ENCODE data around the gene MTUS2.

Gene MTUS2

DNA sequence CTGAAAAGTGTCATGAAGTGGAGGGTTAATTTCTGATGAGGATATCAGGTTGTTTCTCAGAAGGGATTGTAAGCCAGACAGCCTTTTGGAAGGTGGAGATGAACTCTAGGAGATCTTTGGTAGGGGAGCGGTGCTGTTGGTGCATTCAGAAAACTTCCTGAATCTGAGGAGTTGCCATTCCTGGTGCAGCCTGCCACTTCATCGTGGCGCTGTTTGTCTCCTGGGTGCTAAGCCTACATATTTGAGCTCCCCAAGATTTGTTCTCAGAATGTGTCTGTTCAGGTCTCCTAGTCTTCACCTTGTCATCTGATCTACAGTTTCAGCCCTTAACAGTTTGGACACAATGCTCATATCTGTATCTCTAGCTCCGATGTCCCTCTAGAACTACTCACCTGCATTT lies 285.6 kb downstream of the MTUS2 start:
- DNase-seq (ENCODE audit: low read depth, low spot score): no peak

DNA sequence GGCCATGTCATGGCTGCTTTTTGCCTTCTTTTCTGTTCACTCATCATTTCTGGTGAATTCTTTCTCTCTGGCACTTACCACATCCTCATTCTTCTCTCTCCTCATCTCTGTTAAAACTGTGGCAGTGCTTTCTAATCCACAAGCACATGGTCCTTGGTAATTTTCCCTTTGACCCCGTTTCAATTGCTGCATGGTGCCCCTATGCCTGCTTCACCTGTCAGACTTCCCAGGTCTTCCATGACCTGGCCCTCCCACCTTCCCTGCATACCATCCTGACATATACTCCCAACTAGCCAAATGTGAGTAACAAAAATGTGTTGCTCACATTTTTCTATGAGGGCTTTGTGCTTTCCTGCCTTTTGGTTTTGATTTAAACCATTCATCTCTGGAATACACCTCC lies 286.5 kb downstream of the MTUS2 start:
- no peak for DNase-seq (ENCODE audit: low read depth, low spot score)

DNA sequence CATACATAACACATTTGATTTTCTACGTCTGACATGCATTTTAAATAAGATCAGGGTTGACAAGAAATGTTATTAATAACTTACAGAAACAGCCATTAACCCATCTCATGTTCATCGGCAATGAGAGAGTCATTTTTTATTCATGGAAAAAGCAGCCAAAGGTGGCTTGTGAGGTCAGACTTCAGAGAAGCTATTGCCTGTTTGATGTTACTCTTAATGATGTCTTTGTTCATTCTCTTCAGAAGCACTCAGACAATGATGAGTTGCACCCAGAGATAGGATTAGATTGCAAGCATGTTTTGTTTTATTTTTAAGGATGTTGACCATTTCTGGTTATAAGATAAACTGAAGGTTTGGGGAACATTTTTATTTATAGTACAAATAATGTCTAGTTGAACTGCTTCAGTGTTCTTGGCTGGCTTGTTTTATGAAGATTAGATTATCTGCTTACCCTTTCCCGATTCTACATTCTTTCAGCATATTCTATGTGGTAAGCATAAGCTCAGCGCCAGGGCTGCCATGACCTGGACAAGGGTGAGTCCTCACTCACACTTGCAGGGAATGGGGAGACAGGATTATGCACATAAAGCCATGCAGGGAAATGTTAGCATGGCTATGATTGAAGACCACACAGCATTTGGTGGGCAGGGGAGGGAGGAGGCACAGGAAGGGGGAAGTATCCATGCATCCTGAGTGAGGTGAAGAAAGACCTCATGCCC lies 288.1 kb downstream of the MTUS2 start:
- no peak for DNase-seq (ENCODE audit: low read depth, low spot score)

DNA sequence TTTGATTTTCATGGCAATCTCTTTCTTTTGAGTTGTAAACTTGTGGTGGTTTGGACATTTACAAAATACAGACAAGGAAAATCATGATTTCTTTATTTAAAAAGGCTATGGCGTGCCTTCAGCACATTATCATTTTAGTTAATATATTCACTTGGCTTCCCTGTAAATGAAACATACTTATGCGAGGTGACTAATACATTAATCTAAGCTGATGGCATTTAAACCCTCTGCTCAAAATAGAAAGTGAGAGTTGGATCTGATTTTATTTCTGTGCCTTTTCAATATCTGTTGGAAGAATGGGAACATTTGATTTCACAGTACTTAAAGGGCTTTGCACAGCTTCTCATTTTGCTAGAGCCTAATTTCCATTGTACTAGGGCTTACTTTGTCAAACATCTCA lies 289.8 kb downstream of the MTUS2 start:
- DNase-seq (ENCODE audit: low read depth, low spot score): no peak

DNA sequence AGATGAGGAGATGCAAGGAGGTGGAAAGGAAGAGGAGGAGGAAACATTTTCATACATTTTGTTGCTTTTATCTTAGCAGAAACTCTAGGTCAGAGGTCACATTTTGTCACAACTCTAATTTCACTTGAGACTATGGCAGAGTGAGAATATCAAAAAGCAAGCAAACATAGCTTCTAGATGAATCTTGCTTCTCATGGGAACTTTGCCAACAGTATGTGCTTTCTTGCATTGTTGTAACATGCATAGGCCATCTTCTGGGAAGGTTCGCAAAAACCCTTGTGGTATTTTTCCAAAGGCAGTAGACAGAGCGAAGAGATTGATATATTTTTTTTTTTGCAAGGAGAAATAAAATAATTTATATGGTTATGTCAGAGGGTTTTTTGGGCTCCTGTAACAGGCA lies 291.3 kb downstream of the MTUS2 start:
- no peak for DNase-seq (ENCODE audit: low read depth, low spot score)

DNA sequence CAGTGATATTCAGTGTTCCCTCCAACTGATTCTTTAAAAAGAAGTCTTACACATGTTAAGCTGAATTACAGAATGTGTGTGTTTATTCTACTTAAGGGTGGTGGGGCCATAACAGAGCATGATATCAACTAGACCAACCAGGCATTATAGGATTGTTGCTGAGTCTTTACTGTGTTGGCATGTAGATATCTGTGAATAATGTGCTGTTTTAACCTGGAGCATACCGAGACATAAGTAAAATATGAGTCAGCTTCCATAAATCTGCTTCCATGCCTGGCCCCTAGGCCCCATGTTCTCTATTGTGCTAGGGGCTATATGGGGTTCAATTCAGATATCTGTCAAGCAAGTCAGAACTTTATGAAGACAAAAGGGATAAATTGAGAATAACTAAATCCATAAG lies 295.7 kb downstream of the MTUS2 start:
- DNase-seq (ENCODE audit: low read depth, low spot score): no peak

DNA sequence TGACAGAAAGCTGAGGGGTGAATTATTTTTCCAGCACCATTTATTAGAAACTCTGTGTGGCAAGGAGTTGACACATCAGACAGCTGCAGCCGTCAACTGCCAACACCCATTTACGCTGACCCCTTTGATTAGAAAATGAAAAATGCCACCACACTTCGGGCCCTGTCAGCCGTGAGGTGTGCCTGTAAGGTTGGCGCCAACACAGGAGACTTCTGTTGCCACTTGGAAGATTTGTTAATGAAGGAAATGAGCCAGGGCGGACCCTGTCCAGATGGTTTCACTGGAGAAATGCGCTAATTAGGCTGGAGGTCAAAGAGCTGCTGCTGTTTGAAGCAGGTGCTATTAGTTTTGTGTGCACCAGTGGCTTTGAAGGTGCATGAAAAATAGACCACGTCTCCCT lies 297.5 kb downstream of the MTUS2 start:
- DNase-seq (ENCODE audit: low read depth, low spot score): no peak

DNA sequence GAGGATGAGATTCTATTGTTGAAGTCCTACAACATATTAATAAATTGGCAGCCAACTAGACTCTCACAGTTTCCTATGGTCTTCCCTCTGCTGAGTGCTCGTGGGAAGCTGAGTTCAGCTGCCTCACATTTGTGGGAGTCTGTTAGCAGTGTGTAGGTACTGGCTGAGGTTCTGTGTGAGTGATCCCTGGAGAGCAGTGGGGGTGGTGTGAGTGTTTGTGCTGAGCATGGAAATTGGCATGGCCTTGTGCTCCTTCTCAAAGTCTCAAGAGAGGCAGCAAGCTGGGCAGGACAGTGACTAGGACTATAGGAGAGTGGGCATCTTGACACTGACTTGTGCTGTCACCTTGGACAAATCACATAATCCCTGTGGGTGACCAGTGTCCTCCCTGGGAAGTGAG lies 298.3 kb downstream of the MTUS2 start:
- DNase-seq (ENCODE audit: low read depth, low spot score): no peak

DNA sequence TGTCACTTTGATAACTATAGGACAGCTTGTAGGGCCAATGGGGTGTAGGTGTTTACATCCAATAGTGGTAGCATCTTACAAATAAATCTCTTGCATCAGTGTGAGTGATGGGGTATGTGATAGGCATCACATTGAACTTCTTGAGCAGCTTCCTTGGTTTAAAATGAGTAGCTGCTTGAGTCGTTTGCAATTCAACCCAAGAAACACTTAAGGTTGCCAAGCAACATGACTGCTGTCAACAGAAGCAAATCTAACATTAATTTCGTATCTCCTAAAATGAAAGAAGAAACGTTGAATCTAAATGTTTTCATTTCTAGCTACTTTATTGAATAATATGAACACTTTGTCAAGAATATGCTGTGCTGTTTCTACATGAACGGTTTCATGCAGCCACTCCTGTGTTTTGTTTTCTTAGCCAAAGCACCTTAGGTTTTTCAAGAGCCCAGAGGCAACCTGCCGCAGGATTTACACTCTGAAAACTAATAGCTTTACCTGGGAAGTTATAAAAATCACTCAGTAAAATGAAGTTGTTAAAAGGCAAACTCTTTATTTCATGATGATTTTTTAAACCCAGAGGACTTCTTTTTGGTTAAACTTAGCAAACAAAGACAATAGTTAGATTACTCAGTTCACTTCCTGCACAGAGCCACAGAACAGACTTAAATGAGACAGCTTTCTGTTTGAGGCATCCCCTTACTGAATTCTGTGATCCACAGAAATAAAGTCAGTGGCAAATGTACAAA lies 305.2 kb downstream of the MTUS2 start:
- DNase-seq (ENCODE audit: low read depth, low spot score): no peak

DNA sequence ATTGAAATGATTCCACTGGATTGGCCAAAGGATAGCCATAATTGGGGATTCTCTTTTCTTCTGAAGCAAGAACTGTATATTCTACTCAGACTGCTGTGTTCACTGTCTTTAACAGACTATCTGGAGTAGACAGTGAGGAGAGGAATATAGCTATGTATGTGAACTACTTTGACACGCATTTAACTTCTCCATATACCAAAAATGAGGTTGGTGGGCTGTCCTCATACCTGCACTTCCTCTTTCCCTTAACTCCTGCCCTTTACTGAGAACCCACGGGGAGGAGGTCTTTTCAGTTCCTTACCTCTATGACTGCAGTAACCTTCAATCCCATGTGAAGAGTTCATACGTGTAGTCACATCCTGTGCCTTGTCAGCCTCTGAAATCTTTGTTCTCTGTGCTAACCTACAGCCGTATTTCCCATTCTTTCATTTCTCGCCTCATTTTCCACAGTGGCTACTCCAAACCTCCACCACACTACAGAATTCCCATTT lies 305.8 kb downstream of the MTUS2 start:
- no peak for DNase-seq (ENCODE audit: low read depth, low spot score)

DNA sequence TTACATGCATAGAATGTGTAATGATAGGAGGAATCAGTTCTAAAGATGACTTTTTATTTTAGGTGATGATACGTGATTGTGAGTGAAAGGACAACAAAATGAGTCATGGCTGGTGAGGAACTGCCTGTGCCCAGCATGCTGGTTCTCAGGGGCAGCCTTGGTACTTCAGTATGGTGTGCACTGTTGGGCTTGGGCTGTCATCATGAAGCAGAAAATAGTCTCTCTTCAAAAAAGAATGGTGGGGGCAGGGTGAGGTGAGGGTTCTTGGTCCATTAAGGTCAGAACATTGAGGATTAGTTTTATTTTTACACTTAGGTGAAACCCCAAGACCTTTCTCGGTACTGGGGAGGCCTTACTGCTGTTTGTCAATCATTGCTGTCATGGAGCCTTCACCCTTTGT lies 309.5 kb downstream of the MTUS2 start:
- DNase-seq (ENCODE audit: low read depth, low spot score): no peak

DNA sequence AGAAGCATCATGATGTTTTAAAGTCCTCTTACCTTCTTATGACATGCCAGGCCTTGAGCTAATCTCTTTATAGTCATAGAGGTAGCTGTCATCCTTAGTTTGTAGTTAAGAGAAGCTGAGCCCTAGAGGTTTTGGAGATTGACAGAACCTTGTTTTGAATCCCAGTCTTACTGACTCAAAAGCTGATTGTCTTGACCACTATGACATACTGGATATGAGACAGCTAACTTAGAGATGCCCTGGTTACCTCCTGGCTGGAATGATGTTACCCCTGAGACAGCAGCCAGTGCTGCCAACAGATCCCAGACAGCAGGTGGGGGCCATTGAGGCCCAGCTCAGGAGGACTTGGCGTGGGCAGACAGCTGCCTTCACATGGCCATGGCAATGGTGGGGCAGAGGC lies 311.0 kb downstream of the MTUS2 start:
- DNase-seq (ENCODE audit: low read depth, low spot score): no peak

DNA sequence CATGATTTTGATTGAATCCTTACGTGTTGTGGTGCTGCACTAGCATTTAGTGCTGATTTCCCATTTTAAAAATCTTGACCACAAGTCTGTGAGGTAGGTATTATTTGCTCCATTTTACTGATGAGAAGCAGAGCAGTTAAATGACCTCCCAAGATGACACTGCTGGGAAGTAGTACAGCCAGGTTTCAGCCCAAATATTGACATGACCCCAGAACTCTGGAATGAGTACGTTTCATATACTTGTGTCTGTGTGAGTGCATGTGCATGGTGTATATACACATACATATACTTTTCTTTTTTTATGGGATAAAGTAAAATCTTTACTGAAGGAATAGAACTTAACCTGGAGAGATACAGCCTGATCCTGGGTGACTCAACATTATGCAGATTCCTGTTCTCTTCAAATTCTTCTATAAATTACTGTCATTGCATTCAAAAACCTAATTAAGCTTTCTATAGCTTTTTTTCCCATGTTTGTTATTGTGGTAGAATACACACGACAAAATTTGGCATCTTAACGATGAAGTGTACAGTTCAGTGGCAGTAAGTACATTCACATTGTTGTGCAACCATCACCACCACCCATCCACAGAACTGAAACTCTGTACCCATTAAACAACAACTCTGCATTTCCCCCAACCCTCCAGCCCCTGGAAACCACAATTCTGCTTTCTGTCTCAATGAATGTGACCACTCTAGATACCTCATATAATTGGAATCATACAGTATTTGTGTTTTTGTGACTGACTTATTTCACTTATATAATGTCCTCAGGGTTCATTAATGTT lies 311.9 kb downstream of the MTUS2 start:
- no peak for DNase-seq (ENCODE audit: low read depth, low spot score)

DNA sequence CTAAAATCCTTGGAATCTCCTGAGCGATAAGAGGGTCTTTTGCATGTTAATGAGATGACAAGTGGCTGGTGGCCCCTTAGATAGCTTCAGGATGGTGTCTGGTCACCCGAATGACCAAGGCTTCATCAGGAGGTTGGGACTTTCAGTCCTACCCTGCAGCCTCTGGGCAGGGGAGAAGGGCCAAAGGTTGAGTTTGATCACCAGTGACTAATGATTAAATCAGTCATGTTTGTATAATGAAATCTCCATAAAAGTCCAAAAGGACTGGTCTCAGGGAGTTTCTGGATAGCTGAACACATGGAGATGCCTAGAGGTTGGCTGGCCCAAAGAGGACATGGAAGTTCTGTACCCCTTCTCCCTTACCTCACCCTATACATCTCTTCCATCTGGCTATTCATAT lies 316.2 kb downstream of the MTUS2 start:
- no peak for DNase-seq (ENCODE audit: low read depth, low spot score)

DNA sequence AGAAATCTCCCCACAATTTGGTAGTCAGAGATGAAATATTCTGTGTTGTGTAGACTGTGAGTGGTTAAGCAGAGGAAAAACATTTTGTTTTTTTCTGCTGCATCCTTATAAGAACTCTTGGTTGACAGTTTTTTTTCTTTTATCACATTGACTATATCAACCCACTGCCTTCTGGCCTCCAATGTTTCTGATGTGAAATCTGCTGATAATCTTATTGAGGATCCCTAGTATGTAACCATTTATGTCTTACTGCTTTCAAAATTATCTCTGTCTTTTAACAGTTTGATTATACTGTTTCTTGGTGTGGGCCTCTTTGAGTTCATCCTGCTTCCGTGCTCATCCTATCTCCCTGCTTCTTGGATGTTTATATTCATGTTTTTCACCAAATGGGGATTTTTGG lies 316.9 kb downstream of the MTUS2 start:
- DNase-seq (ENCODE audit: low read depth, low spot score): no peak

DNA sequence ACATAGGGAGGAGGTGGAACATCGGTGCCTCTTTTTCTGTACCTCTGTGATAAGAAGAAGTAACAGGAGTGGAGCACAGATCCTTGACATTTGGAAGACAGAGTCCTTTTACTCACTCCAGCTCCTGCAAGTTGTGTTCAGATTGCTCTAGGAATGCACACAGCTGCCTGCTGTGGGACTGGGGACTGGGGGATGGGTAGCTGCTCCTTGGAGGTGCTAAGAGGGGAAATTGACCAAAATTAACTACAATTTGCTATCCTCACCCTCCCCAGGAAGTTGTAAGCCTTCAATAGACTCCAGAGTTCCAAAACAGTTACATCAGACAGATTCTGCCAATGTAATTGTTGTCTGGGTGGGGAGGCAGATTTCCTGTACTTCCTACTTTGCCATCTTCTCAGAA lies 317.9 kb downstream of the MTUS2 start:
- no peak for DNase-seq (ENCODE audit: low read depth, low spot score)

DNA sequence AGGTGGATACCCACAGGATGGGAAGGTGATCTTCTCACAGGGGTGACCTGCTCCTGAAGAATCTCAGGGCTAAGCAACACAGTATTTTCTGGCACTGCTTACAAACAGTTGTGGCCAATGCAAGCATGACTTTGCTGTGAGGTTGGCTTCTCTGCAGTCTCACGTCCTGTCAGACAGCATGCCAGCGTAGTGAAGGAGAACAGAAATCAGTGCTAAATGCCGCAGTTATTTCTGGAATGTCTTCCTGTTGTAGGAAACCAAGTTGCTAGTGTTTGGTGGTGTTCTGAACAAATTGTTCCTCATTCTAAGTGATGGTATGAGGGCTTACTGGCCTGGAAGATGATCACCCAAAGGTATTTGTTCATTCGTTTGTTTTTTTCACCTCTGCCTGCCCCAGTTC lies 320.1 kb downstream of the MTUS2 start:
- DNase-seq (ENCODE audit: low read depth, low spot score): no peak

DNA sequence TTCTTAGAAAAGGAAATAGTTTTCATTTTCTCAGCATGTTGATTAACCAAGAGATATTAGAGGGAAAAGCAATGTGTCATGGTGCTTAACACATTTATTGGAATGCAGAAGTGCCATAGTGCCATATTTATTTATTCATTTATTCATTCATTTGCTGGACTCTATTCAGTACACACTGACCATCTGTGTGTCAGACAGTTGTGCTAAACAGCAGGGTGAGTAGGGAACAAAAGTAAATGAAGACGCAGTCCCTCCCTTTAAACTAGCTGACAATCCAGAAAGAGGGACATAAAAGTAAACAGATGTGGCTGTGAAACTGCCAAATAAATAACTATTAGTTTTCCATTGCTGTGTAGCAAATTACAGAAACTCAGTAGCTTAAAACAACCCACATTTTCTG lies 323.7 kb downstream of the MTUS2 start:
- DNase-seq (ENCODE audit: low read depth, low spot score): no peak

DNA sequence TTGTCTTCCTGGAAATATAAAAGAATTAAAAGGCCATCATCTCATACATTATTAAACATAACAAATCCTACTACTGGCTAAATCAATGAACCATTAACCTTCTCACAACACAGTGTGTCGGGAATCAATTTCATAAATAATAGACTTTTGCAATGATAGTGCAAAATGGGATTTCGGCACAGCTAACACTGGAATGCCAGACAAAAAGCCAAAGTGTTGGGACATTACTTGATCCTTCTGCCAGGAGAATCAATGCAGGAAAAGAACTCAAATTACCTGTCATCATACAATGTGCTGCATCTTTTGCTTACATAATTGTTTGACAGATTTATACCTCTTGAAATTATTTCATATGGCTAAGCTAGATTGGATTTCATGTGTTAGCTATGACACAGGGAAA lies 334.3 kb downstream of the MTUS2 start:
- DNase-seq (ENCODE audit: low read depth, low spot score): no peak

DNA sequence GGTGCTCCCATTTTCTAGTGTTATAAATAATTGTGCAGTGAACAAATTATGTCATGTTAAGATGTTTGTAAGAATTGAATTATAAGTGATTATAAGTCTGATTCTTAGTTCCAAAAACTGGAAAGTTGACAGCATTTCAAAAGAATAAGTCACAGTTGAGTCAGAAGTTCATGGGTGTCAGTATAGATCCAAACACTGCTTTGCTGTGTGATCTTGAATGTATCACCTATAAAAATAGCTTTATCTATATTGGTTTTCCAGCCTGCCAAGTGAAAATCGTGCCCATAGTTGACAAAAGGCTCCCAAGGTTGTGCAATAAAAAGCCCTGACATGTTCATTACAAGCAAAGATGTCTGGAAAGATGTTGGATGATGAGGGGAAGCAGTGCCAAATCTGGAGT lies 336.0 kb downstream of the MTUS2 start:
- DNase-seq (ENCODE audit: low read depth, low spot score): no peak

DNA sequence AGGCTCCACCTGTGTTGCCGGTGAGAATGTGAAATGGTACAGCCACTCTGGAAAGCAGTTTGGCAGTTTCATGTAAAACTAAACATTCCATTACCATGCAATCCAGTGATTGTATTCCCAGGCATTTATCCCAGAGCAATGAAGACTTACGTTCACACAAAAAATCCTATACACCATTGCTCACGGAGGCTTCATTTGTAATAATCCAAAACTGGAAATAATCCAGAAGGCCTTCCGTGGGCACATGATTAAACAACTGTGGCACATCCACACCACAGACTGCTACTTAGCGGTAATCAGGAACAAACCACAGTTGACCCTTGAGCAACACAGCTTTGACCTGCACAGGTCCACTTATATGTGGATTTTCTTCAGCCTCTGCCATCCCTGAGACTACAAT lies 339.7 kb downstream of the MTUS2 start:
- no peak for DNase-seq (ENCODE audit: low read depth, low spot score)

DNA sequence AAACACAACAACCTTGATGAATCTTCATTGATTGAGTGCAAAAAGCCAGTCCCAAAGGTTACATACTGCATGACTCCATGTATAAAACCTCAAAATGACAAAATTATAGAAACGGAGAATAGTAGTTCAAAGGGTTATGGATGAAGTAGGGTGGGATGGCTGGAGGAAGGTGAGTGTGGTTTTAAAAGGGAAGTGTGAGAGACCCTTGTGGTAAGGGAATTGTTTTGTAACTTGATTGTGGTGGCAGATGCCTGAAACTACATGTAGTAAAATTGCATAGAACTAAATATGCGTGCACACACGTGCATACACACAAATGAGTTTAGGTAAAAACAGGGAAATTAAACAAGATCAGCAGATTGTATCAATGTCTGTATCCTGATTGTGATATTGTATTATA lies 340.7 kb downstream of the MTUS2 start:
- DNase-seq (ENCODE audit: low read depth, low spot score): no peak

DNA sequence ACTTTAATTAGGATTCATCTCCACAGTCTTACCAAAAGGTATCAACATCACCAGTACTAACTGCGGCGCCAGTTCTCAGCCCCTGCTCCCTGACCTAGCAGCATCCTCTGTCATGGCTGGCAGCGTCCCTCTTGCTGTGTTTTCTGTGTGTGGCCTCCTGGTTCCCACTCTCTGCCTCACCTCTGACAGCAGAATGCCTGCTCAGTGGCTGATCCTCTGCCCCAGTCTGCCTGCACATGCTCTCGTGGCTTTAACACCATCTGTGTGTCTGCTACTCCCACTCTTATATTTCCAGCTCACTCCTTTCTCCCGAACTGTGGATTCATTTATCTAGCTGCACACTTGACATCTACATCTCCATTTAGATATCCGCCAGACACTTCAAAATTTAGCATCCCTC lies 341.5 kb downstream of the MTUS2 start:
- DNase-seq (ENCODE audit: low read depth, low spot score): no peak
